ENCODE data around the gene ZFYVE28. TPM values are rescaled to one million over a fixed set of nuclear protein-coding genes. Genes with fewer than 3 reads are reported as not detected.

ZFYVE28 gene
- total and polyA plus RNA-seq, 10 of the 15 experiments (the other 5 are each of a cell fraction or from before 2014, with no cell fraction given): 0.06 to 1.9 (median 0.22) TPM; not detected in 1

DNA sequence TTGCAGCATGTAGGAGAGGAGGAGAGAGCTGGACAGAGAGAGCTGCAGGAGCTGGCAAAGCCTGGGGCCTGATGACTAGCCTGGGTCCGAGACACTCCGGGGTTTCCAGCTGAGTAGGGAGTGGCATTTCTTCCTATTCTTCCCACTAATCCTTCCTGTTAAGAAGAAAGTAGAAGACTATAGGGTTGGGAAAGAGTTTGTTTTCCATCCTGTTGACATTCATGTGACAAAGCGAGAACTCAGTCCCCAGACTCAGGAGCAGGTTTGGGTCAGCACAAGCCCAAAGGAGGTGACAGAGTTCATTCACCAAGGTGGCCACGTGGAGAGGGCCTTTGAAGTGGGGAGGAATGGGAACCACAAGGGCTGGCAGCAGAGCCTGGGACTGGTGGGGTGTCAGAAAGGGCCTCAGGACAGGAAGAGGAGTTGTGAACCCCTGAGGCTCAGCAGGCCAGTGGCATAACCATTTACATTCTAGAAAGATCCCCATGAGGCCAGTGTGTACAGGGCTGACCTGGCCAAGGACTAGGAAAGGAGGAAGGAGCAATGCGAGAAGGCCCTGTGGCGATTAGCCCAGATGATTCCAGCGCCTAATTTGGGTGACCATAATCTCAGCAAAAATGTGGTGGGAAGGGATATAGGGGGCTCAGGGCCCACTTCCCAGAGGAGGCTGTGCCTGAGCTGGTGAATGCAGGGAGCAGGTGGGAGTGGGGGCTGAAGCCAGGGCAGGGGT lies 173.2 kb downstream of the ZFYVE28 start (continued):
- no peak for TF ChIP-seq NR2C1 (IDR thresholded peaks at IDR 0.05)
- no peak for TF ChIP-seq WRNIP1 (IDR thresholded peaks at IDR 0.05; ENCODE audit: borderline replicate concordance, low read depth, low read length)
- TF ChIP-seq BHLHE40 (IDR thresholded peaks at IDR 0.05; ENCODE audit: borderline replicate concordance in 1 of 2, low read depth in 2 of 2, low read length in 1 of 2): no peak
- no peak for TF ChIP-seq IRF4 (IDR thresholded peaks at IDR 0.05; ENCODE audit: low read depth, low read length)
- TF ChIP-seq RBBP5 (conservative IDR thresholded peaks at IDR 0.05): no peak
- TF ChIP-seq NR2C2 (IDR thresholded peaks at IDR 0.05; ENCODE audit: borderline replicate concordance, control insufficient read depth, insufficient read length, low read depth): no peak

DNA sequence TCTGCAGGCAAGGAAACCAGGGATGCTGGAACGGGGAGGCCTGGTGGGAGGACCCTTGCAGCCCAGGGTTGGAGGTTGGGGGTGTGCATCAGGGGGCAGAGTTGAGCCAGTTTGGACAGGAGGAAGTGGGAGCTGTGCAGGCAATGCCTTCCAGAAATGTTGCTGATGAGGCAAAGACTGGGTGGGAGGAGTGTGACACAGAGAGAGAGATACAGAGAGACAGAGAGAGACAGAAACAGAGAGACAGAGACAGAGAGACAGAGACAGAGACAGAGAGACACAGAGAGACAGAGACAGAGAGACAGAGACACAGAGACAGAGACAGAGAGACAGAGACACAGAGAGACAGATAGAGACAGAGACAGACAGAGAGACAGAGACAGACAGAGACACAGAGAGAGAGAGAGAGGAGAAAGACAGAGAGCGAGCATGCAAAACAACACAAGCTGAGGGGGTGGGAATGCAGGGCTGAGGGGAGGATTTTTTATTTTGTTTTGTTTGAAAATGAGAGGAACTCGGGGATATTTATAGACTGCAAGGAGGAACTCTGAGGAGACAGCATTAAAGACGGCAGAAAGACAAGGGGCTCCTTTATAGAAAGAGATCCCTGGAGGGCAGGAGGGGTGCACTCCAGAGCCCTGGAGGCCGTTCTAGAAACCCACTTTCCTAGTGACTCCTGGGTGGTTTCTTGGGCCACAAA lies 174.6 kb downstream of the ZFYVE28 start:
- WGBS (ENCODE audit: insufficient coverage, insufficient replicate concordance, low lambda C conversion rate, missing lambda C conversion rate): 32% methylated on average over 5 of the region's 5 CpGs
- SMC1A ChIA-PET (ENCODE audit: uncharacterized antibody, unreplicated experiment): interaction anchor here (0.9 to 1.0 kb wide), 2 partner anchors 20 to 193 kb away, joined by 3 read pairs; no protein-coding TSS in a partner anchor
- POLR2A ChIA-PET: interaction anchor here (0.5 to 1.5 kb wide), 3 partner anchors 11 to 401 kb away, joined by 3 read pairs; no protein-coding TSS in a partner anchor
- FAIRE-seq: no peak
- H4K20me1 ChIP-seq (ENCODE audit: control insufficient read depth, insufficient read depth): no peaks in the 10 kb centered on the region
- intact Hi-C loops (cut with micrococcal nuclease; ENCODE audit: unreplicated experiment): loop anchor here (5.0 kb wide), 3 partner anchors 168 to 223 kb away; partner anchors contain the start of gene RNF4
- H3K27me3 ChIP-seq (replicated peaks in 1 of 2; ENCODE audit: control insufficient read depth in 2 of 2, insufficient read depth in 2 of 2, low read length in 1 of 2): no peaks in the 10 kb centered on the region
- H3K79me2 ChIP-seq (ENCODE audit: control insufficient read depth, insufficient read depth, low read length): peaks cover 30% of the 10 kb centered on the region
- H3K9ac ChIP-seq (ENCODE audit: control insufficient read depth, insufficient read depth, low read length): no peak overlapping the region
- in situ Hi-C loops (cut with MboI): no loop called here
- no TSS peak for BruUV-seq (replicated peaks)
- RAD21 ChIA-PET (ENCODE audit: unreplicated experiment): interaction anchor here (1.7 kb wide), 1 partner anchor 169 kb away, joined by 4 read pairs; no protein-coding TSS in a partner anchor
- no peak for DNase-seq (ENCODE audit: low read depth, low spot score)
- H3K27ac ChIP-seq (ENCODE audit: control insufficient read depth, insufficient read depth): no peak overlapping the region
- peaks cover 6% of the 10 kb centered on the region; the same call in 1 of the 2 replicates for H3K4me1 ChIP-seq (ENCODE audit: control insufficient read depth, insufficient read depth, low read length)
- no peaks in the 10 kb centered on the region for H3K9me3 ChIP-seq (replicated peaks; ENCODE audit: control insufficient read depth, insufficient read depth, low read length)
- no peak overlapping the region for H2AFZ ChIP-seq (ENCODE audit: control insufficient read depth, low read depth, low read length)
- H3K4me3 ChIP-seq: no peak overlapping the region
- no peak for ATAC-seq
- no peak overlapping the region for H3K4me2 ChIP-seq (ENCODE audit: control insufficient read depth, insufficient read depth)
- no peaks in the 10 kb centered on the region for H3K36me3 ChIP-seq (ENCODE audit: control insufficient read depth in 2 of 2, insufficient read depth in 2 of 2, low read length in 1 of 2)
- CTCF ChIA-PET: interaction anchor here (0.8 to 1.2 kb wide), 4 partner anchors 18 to 198 kb away, joined by 3 to 5 read pairs (median 4); partner anchors contain the start of gene MXD4
- TF ChIP-seq TARDBP (IDR thresholded peaks at IDR 0.05; ENCODE audit: borderline replicate concordance): no peak
- no peak for TF ChIP-seq NKRF (conservative IDR thresholded peaks at IDR 0.05)
- TF ChIP-seq TCF7 (IDR thresholded peaks at IDR 0.05; ENCODE audit: borderline replicate concordance): no peak
- no peak for TF ChIP-seq KAT2A (conservative IDR thresholded peaks at IDR 0.05; ENCODE audit: control insufficient read depth, low read depth, low read length)
- TF ChIP-seq ZBTB40 (IDR thresholded peaks at IDR 0.05; ENCODE audit: borderline replicate concordance): no peak
- TF ChIP-seq ZNF622 (IDR thresholded peaks at IDR 0.05): no peak

Measured in GM12878 (cell line).